ENCODE results near the gene EHHADH. TPM values are rescaled to one million over a fixed set of nuclear protein-coding genes. Genes with fewer than 3 reads are reported as not detected.

EHHADH gene
- total RNA-seq, 1 donor from 2014 or later = 1.3 TPM

DNA sequence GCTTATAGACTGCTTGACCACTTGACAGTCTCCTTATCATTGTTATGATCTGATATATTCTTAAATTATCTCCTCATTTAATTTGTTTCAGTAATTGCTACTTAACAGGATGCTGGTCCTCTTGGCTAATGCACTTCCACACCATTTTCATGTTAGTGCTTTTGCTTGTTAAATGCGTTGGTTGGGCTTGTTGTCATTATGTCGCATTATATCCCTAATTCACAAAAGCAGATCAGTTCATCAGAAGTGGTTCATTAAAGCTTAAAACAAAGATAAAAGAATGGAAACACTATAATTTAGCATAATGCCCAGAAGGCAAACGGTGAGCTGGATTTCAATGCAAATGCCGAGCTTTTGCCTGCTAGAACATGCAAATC, 17.1 kb upstream of the EHHADH start:
- TF ChIP-seq, protein P1, sequence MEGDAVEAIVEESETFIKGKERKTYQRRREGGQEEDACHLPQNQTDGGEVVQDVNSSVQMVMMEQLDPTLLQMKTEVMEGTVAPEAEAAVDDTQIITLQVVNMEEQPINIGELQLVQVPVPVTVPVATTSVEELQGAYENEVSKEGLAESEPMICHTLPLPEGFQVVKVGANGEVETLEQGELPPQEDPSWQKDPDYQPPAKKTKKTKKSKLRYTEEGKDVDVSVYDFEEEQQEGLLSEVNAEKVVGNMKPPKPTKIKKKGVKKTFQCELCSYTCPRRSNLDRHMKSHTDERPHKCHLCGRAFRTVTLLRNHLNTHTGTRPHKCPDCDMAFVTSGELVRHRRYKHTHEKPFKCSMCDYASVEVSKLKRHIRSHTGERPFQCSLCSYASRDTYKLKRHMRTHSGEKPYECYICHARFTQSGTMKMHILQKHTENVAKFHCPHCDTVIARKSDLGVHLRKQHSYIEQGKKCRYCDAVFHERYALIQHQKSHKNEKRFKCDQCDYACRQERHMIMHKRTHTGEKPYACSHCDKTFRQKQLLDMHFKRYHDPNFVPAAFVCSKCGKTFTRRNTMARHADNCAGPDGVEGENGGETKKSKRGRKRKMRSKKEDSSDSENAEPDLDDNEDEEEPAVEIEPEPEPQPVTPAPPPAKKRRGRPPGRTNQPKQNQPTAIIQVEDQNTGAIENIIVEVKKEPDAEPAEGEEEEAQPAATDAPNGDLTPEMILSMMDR (IDR thresholded peaks at IDR 0.05; ENCODE audit: insufficient read depth, low read length, severe bottlenecking) = no peak
- no peaks in the 10 kb centered on the region for H3K36me3 ChIP-seq (ENCODE audit: control insufficient read depth, insufficient read depth, low read length)
- DNase-seq (ENCODE audit: low read depth) = peak; percentile 5
- H3K4me3 ChIP-seq (ENCODE audit: low read depth, low read length) = no peak overlapping the region
- FAIRE-seq = no peak
- no peaks in the 10 kb centered on the region for H3K27me3 ChIP-seq (ENCODE audit: control insufficient read depth, insufficient read depth, low read length)

DNA sequence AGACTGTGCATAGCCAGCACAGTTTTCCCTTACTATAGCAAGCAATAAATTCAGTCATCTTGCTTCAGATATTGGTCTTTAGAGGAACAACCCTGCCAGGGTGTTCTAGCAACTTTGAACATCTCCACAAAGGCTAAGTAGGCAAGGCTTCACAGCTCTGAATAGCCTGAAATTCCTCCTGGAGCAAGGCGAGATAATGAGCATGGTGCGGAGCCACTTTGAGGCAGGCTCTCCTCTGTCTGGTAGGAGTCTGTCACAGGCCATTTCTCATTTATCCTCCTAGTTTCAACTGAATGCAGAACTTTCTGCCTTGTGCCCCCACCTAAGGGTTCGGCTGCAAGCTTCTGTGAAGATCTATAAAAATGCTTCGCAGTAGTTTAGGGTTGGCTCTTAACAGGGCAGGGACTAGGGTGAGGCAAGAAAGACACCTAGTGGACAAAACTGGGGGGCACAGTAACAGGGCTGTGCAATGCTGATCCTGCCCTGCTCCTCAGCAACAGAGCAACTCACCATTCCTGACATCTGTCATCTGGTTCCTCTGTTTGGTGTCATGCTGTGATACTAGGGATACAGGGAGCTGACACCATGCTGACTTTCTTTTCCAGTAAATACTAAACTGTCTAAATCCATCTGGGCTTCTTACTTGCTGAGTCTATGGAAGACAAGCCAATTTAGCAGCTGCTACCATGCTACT, 16.6 kb upstream of the EHHADH start:
- FAIRE-seq (no peak), DNase-seq (ENCODE audit: low read depth) (peak; percentile 39)
- Histone ChIP-seq H3K27me3 (ENCODE audit: control insufficient read depth, insufficient read depth, low read length) (no peaks in the 10 kb centered on the region), H3K4me3 (ENCODE audit: low read depth, low read length) (no peak overlapping the region), H3K36me3 (ENCODE audit: control insufficient read depth, insufficient read depth, low read length) (no peaks in the 10 kb centered on the region)
- TF ChIP-seq, protein P1 (IDR thresholded peaks at IDR 0.05; ENCODE audit: insufficient read depth, low read length, severe bottlenecking) = peak; percentile 65

DNA sequence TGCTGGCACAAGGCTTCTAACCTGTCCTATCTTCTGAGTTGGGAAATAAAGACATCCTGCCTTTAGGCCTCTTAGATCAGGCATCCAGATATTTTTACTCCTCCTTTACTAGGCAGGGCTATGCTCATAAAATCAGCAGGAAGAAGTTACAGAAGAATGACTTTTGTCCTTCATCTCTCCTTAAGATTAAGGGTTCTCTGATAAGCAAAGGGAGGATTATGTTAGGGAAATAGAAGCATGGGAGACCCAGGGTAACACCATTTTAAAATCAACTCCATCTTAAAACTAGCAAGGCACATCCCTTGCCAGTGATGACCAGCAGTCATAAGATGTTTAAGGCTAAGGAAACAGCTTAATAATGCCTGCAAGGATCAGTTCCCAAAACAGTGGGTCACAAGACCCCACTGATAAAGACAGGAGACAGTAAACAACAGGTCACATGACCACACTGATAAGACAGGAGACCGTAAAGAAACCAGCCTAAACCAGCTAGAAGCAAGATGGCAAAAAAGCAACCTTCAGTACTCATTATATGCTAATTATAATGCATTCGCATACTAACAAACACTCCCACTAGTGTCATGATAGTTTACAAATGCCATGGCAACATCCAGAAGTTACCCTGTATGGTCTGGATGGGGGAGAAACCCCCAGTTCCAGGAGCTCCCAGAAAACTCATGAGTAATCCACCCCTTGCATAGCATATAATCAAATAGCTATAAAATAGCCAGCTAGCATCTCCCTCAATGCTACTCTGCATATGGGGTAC, 14.5 kb upstream of the EHHADH start:
- no peak for DNase-seq (ENCODE audit: low read depth)
- no peaks in the 10 kb centered on the region for H3K27me3 ChIP-seq (ENCODE audit: control insufficient read depth, insufficient read depth, low read length)
- TF ChIP-seq, protein P1 (IDR thresholded peaks at IDR 0.05; ENCODE audit: insufficient read depth, low read length, severe bottlenecking) = no peak
- no peak overlapping the region for H3K4me3 ChIP-seq (ENCODE audit: low read depth, low read length)
- no peaks in the 10 kb centered on the region for H3K36me3 ChIP-seq (ENCODE audit: control insufficient read depth, insufficient read depth, low read length)
- FAIRE-seq = no peak

DNA sequence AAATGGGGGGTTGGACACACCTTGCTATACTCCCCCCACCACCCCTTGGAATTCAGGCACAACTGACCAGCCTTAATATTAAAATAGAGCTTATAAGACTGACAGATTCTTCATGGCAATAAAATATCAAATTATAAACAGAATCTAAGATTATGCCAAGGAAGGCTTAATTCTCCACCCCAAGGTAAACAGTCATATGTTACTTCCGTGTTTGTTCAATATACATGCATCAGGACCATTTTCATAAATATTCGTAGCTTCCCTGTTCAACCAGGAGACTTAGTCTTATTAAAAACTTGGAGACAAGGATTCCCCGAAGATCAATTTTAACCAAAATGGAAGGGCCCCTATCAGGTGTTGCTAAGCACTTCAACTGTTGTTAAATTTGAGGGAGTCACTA, 13.3 kb upstream of the EHHADH start:
- H3K36me3 ChIP-seq (ENCODE audit: control insufficient read depth, insufficient read depth, low read length) = no peaks in the 10 kb centered on the region
- TF ChIP-seq, protein P1 (IDR thresholded peaks at IDR 0.05; ENCODE audit: insufficient read depth, low read length, severe bottlenecking) = no peak
- no peak for DNase-seq (ENCODE audit: low read depth)
- no peak overlapping the region for H3K4me3 ChIP-seq (ENCODE audit: low read depth, low read length)
- no peak for FAIRE-seq
- no peaks in the 10 kb centered on the region for H3K27me3 ChIP-seq (ENCODE audit: control insufficient read depth, insufficient read depth, low read length)

DNA sequence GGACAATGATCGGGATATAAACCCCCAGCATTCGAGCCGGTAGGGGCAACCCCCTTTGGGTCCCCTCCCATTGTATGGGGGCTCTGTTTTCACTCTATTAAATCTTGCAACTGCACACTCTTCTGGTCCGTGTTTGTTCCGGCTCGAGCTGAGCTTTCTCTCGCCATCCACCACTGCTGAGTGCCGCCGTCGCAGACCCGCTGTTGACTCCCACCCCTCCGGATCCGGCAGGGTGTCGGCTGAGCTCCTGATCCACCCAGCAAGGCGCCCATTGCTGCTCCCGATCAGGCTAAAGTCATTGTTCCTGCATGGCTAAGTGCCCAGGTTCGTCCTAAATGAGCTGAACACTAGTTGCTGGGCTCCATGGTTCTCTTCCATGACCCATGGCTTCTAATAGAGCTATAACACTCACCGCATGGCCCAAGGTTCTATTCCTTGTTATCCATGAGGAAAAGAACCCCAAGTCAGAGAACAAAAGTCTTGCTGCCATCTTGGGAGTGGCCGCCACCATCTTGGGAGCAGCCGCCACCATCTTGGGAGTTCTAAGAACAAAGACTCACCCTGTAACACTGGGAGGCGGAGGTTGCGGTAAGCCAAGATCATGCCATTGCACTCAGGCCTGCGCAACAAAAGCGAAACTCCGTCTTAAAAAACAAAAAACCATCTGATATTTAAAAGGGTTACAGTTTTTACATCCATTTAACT, 11.2 kb upstream of the EHHADH start:
- no peak for DNase-seq (ENCODE audit: low read depth)
- Histone ChIP-seq H3K27me3 (ENCODE audit: control insufficient read depth, insufficient read depth, low read length) (no peaks in the 10 kb centered on the region), H3K4me3 (ENCODE audit: low read depth, low read length) (no peak overlapping the region), H3K36me3 (ENCODE audit: control insufficient read depth, insufficient read depth, low read length) (no peaks in the 10 kb centered on the region)
- TF ChIP-seq, protein P1 (IDR thresholded peaks at IDR 0.05; ENCODE audit: insufficient read depth, low read length, severe bottlenecking) = no peak
- FAIRE-seq = no peak

Measured in bronchial epithelial cell (primary cell).